Measurements from ENCODE around the gene CCDC6. TPM values are rescaled to one million over a fixed set of nuclear protein-coding genes. Genes with fewer than 3 reads are reported as not detected.
"Not testable (repeated sequence)": the region's sequence is repeated elsewhere in the genome, so short reads cannot be mapped to it uniquely, and the experiment has no call there.

The CCDC6 gene
- total RNA-seq, 4 donors from 2014 or later: 78.5 to 101 (median 92.1) TPM

DNA sequence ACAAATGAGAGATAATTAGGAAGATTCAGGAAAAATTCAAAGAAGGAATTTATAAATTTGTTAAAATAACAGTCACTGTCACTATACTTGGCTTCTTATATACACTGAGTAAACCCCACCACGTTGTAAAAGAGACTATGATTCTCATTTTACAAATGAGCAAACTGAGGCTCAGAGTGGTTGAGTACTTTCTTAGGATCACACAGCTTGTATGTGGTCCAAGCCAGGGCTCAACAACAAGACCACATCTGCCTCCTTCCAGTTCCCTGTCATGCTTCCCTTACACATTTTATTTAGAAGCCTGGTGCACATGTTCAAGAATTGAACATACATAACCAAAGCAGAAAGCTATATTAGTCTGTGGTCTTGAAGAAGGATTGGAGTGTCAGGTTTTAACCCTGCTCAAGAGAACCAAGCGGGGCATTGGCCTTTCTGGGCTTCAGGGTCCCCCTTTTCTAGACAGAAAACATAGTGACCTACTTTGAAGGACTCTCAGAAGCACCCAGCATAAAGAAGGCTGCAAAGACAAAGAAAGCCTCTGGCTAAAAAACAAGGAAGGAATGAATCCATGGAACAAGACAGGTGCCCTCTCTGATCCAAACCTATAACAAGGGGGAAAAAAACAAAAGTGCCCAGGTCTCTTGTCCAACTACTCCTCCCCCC, 153.9 kb downstream of the CCDC6 start:
- 63% methylated on average over 2 of the region's 2 CpGs for WGBS

DNA sequence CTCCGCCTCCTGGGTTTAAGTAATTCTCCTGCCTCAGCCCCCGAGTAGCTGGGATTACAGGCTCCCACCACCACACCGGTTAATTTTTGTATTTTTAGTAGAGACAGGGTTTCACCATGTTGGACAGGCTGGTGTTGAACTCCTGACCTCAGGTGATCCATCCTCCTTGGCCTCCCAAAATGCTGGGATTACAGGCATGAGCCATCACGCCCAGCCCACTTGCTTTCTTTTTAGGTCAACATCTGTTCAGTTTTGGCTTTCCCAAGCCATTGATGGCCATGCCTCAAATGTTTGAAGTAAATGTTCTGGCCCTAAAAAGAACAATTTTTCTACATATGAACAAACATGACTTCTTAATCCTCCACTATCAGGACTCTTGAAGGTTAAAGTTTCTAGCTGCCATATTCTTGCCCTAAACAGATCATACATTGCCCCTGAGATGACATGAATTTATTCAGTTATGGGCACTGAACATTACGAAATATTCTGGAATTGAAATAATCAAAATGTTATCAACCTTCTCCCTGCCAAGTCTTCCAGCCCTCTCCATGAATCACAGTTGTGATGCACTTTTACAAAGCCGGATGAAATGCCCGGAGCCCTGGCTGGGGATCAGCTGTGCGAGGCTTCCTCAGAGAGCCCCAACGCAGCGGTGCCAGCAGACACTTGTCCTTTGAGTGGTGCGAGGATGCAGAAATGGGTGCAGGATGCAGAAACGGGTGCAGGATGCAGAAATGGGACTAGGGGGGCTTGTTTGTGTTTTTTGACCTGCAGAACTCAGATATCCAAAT, 156.0 kb downstream of the CCDC6 start:
- no peaks in the 10 kb centered on the region for H3K4me1 ChIP-seq

More for the DNA sequence above, 153.9 kb downstream of the CCDC6 start:
- H3K4me3 ChIP-seq: no peak overlapping the region
- H3K27me3 ChIP-seq: no peaks in the 10 kb centered on the region
- H3K9me3 ChIP-seq: no peaks in the 10 kb centered on the region
- no peak for DNase-seq (ENCODE audit: low spot score in 2 of 2)
- H3K27ac ChIP-seq: no peak overlapping the region
- no peak for TF ChIP-seq POLR2A (IDR thresholded peaks at IDR 0.05)
- no peak for TF ChIP-seq EP300 (IDR thresholded peaks at IDR 0.05)
- TF ChIP-seq, protein P1, sequence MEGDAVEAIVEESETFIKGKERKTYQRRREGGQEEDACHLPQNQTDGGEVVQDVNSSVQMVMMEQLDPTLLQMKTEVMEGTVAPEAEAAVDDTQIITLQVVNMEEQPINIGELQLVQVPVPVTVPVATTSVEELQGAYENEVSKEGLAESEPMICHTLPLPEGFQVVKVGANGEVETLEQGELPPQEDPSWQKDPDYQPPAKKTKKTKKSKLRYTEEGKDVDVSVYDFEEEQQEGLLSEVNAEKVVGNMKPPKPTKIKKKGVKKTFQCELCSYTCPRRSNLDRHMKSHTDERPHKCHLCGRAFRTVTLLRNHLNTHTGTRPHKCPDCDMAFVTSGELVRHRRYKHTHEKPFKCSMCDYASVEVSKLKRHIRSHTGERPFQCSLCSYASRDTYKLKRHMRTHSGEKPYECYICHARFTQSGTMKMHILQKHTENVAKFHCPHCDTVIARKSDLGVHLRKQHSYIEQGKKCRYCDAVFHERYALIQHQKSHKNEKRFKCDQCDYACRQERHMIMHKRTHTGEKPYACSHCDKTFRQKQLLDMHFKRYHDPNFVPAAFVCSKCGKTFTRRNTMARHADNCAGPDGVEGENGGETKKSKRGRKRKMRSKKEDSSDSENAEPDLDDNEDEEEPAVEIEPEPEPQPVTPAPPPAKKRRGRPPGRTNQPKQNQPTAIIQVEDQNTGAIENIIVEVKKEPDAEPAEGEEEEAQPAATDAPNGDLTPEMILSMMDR (IDR thresholded peaks at IDR 0.05): no peak
- no peak for TF ChIP-seq POLR2AphosphoS5 (IDR thresholded peaks at IDR 0.05)
- no peaks in the 10 kb centered on the region for H3K36me3 ChIP-seq
- H3K4me1 ChIP-seq: no peaks in the 10 kb centered on the region

DNA sequence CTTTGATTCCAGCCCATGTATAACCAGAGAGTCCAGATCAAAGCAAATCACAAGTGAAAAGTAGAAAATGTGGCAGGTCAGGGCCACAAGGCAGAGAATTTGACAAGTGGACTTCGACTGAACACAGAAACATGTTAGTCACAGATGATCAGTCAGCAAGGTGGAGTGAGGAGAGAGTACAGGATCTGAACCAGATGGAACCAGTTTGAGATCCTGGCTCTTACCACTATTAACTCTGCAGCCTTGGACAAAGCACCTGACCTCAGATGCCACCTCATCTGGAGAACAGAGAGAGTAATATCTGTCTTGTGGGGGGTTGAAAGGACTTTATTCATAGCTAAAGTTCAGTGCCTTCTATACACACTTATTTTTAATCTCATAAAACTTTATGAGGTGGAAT, 157.5 kb downstream of the CCDC6 start:
- Histone ChIP-seq H3K27me3 (no peaks in the 10 kb centered on the region), H3K4me1 (no peaks in the 10 kb centered on the region), H3K36me3 (no peaks in the 10 kb centered on the region), H3K4me3 (no peak overlapping the region), H3K27ac (no peak overlapping the region), H3K9me3 (no peaks in the 10 kb centered on the region)
- WGBS: 55% methylated on average over 1 of the region's 1 CpG
- no peak for DNase-seq (ENCODE audit: low spot score in 2 of 2)
- TF ChIP-seq EP300 (IDR thresholded peaks at IDR 0.05): no peak

More for the DNA sequence above, 156.0 kb downstream of the CCDC6 start:
- TF ChIP-seq POLR2AphosphoS5 (IDR thresholded peaks at IDR 0.05) (no peak), EP300 (IDR thresholded peaks at IDR 0.05) (no peak), POLR2A (IDR thresholded peaks at IDR 0.05) (no peak)
- TF ChIP-seq, protein P1 (IDR thresholded peaks at IDR 0.05): no peak
- Histone ChIP-seq H3K4me3 (no peak overlapping the region), H3K27ac (no peak overlapping the region), H3K9me3 (no peaks in the 10 kb centered on the region), H3K36me3 (no peaks in the 10 kb centered on the region), H3K27me3 (no peaks in the 10 kb centered on the region)
- no peak for DNase-seq (ENCODE audit: low spot score in 2 of 2)
- WGBS: 64% methylated on average over 12 of the region's 12 CpGs

DNA sequence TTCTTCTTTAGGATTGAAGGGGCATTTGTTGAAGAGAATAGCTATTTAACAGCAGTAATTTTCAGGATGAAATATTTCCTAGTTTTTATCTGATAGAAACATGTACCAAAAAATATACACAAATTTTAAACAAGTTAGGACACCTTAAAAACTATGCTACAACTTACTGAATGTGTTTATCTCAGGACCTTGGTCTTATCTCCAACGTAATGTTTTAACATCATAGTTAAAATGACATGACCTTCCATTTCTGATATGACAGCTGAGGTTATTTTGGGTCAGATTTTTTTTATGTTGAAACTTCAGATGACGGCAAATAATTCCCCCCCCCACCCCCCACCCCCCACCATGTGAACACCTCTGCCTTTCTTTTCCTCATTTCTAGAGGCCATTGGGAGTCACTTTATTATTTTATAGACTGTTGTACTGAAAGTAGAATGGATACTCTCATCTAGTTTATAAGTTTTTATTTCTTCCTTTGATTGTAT, 161.1 kb downstream of the CCDC6 start:
- TF ChIP-seq EP300 (IDR thresholded peaks at IDR 0.05) (no peak), POLR2AphosphoS5 (IDR thresholded peaks at IDR 0.05) (no peak), POLR2A (IDR thresholded peaks at IDR 0.05) (no peak)
- TF ChIP-seq, protein P1 (IDR thresholded peaks at IDR 0.05): no peak
- H3K4me1 ChIP-seq: no peaks in the 10 kb centered on the region
- WGBS: 83% methylated on average over 2 of the region's 2 CpGs

DNA sequence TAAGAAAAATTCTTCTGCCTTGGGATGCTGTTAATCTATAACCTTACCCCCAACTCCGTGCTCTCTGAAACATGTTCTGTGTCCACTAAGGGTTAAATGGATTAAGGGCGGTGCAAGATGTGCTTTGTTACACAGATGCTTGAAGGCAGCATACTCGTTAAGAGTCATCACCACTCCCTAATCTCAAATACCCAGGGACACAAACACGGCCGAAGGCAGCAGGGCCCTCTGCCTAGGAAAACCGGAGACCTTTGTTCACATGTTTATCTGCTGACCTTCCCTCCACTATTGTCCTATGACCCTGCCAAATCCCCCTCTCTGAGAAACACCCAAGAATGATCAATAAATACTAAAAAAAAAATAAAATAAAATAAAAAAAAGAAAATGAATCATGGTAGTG, 161.6 kb downstream of the CCDC6 start:
- H3K4me1 ChIP-seq; H3K9me3 ChIP-seq; H3K27ac ChIP-seq; H3K27me3 ChIP-seq; DNase-seq (ENCODE audit: low spot score in 2 of 2); H3K36me3 ChIP-seq; H3K4me3 ChIP-seq: not testable (repeated sequence)
- 50% methylated on average over 6 of the region's 6 CpGs for WGBS

More for the DNA sequence above, 161.1 kb downstream of the CCDC6 start:
- no peak for DNase-seq (ENCODE audit: low spot score in 2 of 2)
- H3K27ac ChIP-seq: no peak overlapping the region
- no peaks in the 10 kb centered on the region for H3K9me3 ChIP-seq
- H3K4me3 ChIP-seq: no peak overlapping the region
- H3K36me3 ChIP-seq: no peaks in the 10 kb centered on the region
- no peaks in the 10 kb centered on the region for H3K27me3 ChIP-seq

DNA sequence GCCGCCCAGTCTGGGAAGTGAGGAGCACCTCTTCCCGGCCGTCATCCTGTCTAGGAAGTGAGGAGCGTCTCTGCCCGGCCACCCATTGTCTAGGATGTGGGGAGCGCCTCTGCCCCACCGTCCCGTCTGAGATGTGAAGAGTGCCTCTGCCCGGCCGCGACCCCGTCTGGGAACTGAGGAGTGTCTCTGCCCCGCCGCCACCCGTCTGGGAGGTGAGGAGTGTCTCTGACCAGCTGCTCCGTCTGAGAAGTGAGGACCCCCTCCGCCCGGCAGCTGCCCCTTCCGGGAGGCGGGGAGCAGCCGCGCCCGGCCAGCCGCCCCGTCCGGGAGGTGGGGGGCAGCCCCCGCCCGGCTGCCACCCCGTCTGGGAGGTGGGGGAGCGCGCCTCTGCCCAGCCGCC, 162.2 kb downstream of the CCDC6 start:
- WGBS: 88% methylated on average over 16 of the region's 32 CpGs
- H3K4me3 ChIP-seq; H3K27ac ChIP-seq; H3K9me3 ChIP-seq; DNase-seq (ENCODE audit: low spot score in 2 of 2); H3K36me3 ChIP-seq; H3K4me1 ChIP-seq; H3K27me3 ChIP-seq: not testable (repeated sequence)

Data from suprapubic skin (tissue), 4 donors.